ENCODE results near the gene FBXW11.

FBXW11 gene

DNA sequence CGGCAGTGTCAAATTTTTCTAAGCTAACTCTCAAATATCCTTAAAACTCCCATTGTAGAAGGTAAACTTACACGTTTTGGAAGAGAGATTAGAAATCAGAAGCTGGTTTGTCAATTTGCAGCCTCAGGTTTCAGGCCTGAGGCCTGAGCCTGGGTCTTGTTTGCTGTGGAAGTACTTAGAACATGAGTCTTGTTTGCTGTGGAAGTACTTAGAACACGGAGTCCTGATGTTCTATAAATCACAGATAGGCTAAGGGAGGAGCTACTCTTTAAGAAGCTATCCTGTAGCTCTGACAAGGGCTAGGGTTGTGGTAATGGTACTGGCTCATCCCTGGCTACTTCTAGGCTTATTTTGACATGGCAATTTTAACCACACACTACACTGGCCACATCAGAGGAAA is 97.8 kb downstream of the FBXW11 start:
- no peaks in the 10 kb centered on the region for H3K27me3 ChIP-seq (ENCODE audit: control insufficient read depth, insufficient read depth, low read length)
- H3K9ac ChIP-seq (ENCODE audit: low read length) = no peak overlapping the region
- H3K4me1 ChIP-seq (ENCODE audit: control insufficient read depth, insufficient read depth, low read length) = peaks cover 10% of the 10 kb centered on the region
- no peak overlapping the region for H3K27ac ChIP-seq (ENCODE audit: low read depth, low read length)
- H3K9me3 ChIP-seq (ENCODE audit: control insufficient read depth, insufficient read depth, low read depth, low read length) = no peaks in the 10 kb centered on the region
- peaks cover 15% of the 10 kb centered on the region; the same call in 1 of the 2 replicates for H3K36me3 ChIP-seq (ENCODE audit: control insufficient read depth, insufficient read depth, low read length)
- no peak overlapping the region for H3K4me3 ChIP-seq (ENCODE audit: low read depth, low read length)

- peaks cover 15% of the 10 kb centered on the region; the same call in 1 of the 2 replicates for H3K36me3 ChIP-seq (ENCODE audit: control insufficient read depth, insufficient read depth, low read length)
- no peaks in the 10 kb centered on the region for H3K9me3 ChIP-seq (ENCODE audit: control insufficient read depth, insufficient read depth, low read depth, low read length)
- no peak overlapping the region for H3K27ac ChIP-seq (ENCODE audit: low read depth, low read length)
- no peaks in the 10 kb centered on the region for H3K27me3 ChIP-seq (ENCODE audit: control insufficient read depth, insufficient read depth, low read length)
- H3K4me1 ChIP-seq (ENCODE audit: control insufficient read depth, insufficient read depth, low read length) = peaks cover 10% of the 10 kb centered on the region
- no peak overlapping the region for H3K9ac ChIP-seq (ENCODE audit: low read length)
- H3K4me3 ChIP-seq (ENCODE audit: low read depth, low read length) = no peak overlapping the region
These were observed 98.6 kb downstream of the FBXW11 start for GRCh38 chr5:171907725-171908343.

DNA sequence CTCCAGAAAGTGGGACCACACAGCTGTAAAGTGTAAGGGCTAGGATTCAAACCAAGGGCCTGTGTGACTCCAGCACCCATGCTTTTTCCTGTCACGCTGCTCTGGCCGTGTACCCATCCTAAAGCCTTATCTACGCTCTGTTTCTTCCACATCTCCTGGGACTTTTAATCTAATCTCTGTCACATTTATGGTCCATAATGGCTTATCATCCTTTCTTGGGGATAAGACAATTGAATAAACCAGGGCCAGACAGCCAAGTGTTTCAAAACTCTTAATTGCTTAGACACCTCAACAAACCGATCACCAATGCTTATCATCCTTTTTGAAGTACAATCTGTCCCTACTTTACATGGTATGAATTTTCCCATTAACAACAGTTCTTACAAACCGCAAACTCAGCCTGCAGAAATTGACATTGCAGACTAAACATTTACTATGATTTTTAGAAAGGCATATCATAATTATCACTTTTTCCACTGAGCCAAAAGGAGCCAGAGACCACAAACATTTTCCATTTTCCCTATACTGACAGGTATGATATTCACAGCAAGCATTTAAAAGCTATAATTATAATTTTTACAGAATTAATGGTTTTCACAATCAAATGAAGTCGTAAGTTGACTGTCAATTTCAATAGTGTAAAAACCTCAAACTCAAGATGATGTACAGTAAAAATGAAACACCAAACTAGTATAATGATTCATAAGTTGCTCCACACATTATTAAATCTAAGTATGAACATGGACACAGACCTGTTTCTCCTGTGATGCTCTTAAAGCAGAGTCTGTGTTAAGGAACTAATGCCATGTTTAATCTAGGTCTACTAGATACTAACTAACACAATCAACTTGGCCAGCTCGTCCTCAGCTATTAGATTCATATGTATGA is 99.5 kb downstream of the FBXW11 start:
- Histone ChIP-seq H3K9ac (ENCODE audit: low read length) (no peak overlapping the region), H3K9me3 (ENCODE audit: control insufficient read depth, insufficient read depth, low read depth, low read length) (no peaks in the 10 kb centered on the region), H3K36me3 (ENCODE audit: control insufficient read depth, insufficient read depth, low read length) (peaks cover 15% of the 10 kb centered on the region; the same call in 1 of the 2 replicates), H3K4me3 (ENCODE audit: low read depth, low read length) (no peak overlapping the region), H3K27ac (ENCODE audit: low read depth, low read length) (no peak overlapping the region), H3K27me3 (ENCODE audit: control insufficient read depth, insufficient read depth, low read length) (no peaks in the 10 kb centered on the region), H3K4me1 (ENCODE audit: control insufficient read depth, insufficient read depth, low read length) (peaks cover 7% of the 10 kb centered on the region; the same call in 1 of the 2 replicates)

DNA sequence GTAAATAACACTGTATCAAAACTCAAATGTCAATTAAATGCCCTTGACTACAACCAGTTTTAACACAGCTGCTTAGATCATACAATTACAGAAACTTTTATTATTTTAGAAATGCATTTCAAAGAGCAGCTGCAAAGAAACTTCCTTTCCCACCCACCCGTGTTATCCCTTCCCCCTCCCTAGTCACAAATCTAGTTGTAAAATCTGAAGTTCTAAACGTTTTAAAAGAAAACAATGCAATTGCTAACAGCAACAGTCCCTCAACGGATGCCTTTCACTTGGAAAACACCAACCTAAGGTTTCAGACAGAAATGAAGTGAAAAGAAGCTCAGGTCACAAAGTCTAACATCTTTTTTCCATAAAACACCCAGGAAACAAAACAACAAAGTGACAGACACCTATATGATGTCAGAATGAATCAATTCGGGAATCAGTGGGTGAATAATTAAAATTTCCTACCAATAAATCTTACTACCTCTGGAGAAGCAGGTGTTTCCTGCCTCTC is 100.3 kb downstream of the FBXW11 start:
- H3K9ac ChIP-seq (ENCODE audit: low read length) = no peak overlapping the region
- no peak overlapping the region for H3K4me3 ChIP-seq (ENCODE audit: low read depth, low read length)
- H3K9me3 ChIP-seq (ENCODE audit: control insufficient read depth, insufficient read depth, low read depth, low read length) = no peaks in the 10 kb centered on the region
- H3K4me1 ChIP-seq (ENCODE audit: control insufficient read depth, insufficient read depth, low read length) = peaks cover 7% of the 10 kb centered on the region; the same call in 1 of the 2 replicates
- no peaks in the 10 kb centered on the region for H3K27me3 ChIP-seq (ENCODE audit: control insufficient read depth, insufficient read depth, low read length)
- H3K36me3 ChIP-seq (ENCODE audit: control insufficient read depth, insufficient read depth, low read length) = peaks cover 15% of the 10 kb centered on the region; the same call in 1 of the 2 replicates
- no peak overlapping the region for H3K27ac ChIP-seq (ENCODE audit: low read depth, low read length)

DNA sequence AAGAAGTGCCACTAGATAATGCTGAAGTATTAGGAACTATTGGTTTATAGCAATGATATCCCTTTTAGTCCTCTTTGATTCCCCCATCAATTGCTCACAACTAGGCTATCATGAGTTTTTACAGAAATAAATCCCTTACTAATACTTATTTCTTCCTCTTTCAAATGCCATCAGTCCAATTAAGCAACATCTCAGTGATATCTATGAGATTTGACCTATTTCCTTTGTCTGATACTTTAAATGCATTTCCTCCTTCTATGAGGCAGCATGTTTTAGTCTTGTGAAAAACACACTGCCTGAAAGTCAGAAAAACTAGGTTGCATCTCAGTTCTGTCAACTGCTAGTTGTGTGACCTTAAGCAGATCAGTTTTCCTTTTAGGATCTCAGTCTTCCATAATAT is 101.6 kb downstream of the FBXW11 start:
- Histone ChIP-seq H3K36me3 (ENCODE audit: control insufficient read depth, insufficient read depth, low read length) (peaks cover 10% of the 10 kb centered on the region; the same call in 1 of the 2 replicates), H3K4me3 (ENCODE audit: low read depth, low read length) (no peak overlapping the region), H3K9me3 (ENCODE audit: control insufficient read depth, insufficient read depth, low read depth, low read length) (no peaks in the 10 kb centered on the region), H3K27me3 (ENCODE audit: control insufficient read depth, insufficient read depth, low read length) (no peaks in the 10 kb centered on the region), H3K27ac (ENCODE audit: low read depth, low read length) (no peak overlapping the region), H3K4me1 (ENCODE audit: control insufficient read depth, insufficient read depth, low read length) (peaks cover 7% of the 10 kb centered on the region; the same call in 1 of the 2 replicates), H3K9ac (ENCODE audit: low read length) (no peak overlapping the region)

DNA sequence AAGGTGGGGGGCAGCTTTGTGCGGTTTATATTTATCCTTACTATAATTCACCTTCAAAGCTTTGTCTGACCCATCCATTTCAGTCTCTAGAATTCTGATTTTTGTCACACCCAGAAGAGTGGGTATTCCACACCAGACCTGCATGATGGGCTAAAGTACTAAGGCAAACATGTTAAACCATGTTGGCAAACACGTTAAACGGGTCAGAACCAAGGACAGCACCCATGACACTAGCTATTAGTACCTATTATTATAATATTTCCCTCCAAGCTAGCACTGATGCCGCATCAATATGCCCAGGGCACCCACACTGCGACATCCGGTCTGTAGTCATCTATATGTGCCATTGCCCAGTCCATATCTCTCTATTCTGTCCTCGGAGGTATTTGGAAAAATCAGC is 104.7 kb downstream of the FBXW11 start:
- H3K9me3 ChIP-seq (ENCODE audit: control insufficient read depth, insufficient read depth, low read depth, low read length) = no peaks in the 10 kb centered on the region
- no peak overlapping the region for H3K27ac ChIP-seq (ENCODE audit: low read depth, low read length)
- peaks cover 7% of the 10 kb centered on the region; the same call in 1 of the 2 replicates for H3K4me1 ChIP-seq (ENCODE audit: control insufficient read depth, insufficient read depth, low read length)
- H3K4me3 ChIP-seq (ENCODE audit: low read depth, low read length) = no peak overlapping the region
- no peak overlapping the region for H3K9ac ChIP-seq (ENCODE audit: low read length)
- no peaks in the 10 kb centered on the region for H3K27me3 ChIP-seq (ENCODE audit: control insufficient read depth, insufficient read depth, low read length)
- peaks cover 11% of the 10 kb centered on the region for H3K36me3 ChIP-seq (ENCODE audit: control insufficient read depth, insufficient read depth, low read length)

DNA sequence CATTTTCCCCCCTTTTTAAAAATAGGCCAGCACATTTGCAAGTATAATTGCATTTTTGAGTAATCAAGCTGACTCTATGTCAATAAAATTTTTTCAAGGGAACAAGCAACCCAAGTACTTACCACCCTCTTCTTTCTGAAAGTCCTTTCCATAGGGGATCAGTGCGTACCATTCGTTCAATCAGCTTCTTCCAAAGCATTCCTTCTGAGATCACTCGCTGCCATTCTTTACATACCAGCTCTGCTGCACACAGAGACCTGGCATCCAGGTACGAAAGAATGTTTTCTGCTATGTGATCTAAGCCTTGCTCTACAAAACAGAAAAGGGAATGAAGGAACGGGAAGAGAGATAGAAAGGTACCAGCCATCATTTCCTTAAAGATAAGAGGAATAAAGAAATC is 106.6 kb downstream of the FBXW11 start:
- Histone ChIP-seq H3K27ac (ENCODE audit: low read depth, low read length) (no peak overlapping the region), H3K9ac (ENCODE audit: low read length) (no peak overlapping the region), H3K4me3 (ENCODE audit: low read depth, low read length) (no peak overlapping the region), H3K36me3 (ENCODE audit: control insufficient read depth, insufficient read depth, low read length) (peaks cover 21% of the 10 kb centered on the region), H3K27me3 (ENCODE audit: control insufficient read depth, insufficient read depth, low read length) (no peaks in the 10 kb centered on the region), H3K4me1 (ENCODE audit: control insufficient read depth, insufficient read depth, low read length) (no peaks in the 10 kb centered on the region), H3K9me3 (ENCODE audit: control insufficient read depth, insufficient read depth, low read depth, low read length) (no peaks in the 10 kb centered on the region)

DNA sequence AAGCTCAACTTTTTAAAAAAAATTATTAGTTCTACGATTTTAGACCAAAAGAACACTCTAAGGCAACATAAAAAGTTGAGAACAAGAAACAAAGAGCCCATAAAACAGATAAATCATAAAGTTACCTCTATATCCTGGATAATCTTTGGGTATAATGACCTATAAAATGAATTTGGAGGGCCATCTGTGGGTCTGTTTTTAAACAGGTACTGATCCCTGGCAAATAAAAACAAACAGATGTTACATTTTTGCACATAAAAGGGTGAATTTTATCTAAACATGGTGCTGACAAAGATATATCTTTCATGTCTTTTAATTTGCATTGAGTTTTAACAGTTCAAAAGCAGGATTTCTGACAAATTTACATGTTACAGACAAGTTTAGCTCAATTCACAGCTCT is 107.6 kb downstream of the FBXW11 start:
- Histone ChIP-seq H3K27ac (ENCODE audit: low read depth, low read length) (no peak overlapping the region), H3K4me1 (ENCODE audit: control insufficient read depth, insufficient read depth, low read length) (no peaks in the 10 kb centered on the region)

DNA sequence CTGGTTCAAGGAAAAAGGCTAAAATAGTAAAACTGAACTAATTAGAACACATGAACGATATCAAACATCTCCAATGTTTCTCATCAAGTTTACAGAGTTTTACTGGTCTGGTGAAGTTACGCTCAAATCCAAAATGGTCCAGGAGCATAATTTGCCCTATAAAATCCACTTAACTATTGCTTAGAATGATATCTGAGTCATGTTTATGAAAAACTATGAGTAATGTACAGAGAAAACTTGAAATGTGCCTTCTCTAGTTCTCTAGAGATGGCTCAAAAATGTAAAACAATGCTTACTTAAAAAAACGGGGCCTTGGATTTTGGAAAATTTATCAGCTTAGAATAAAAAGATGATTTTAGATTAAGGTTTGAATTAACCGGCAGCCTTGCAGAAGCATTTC is 108.1 kb downstream of the FBXW11 start:
- Histone ChIP-seq H3K27me3 (ENCODE audit: control insufficient read depth, insufficient read depth, low read length) (no peaks in the 10 kb centered on the region), H3K4me3 (ENCODE audit: low read depth, low read length) (no peak overlapping the region), H3K9me3 (ENCODE audit: control insufficient read depth, insufficient read depth, low read depth, low read length) (no peaks in the 10 kb centered on the region), H3K27ac (ENCODE audit: low read depth, low read length) (no peak overlapping the region), H3K4me1 (ENCODE audit: control insufficient read depth, insufficient read depth, low read length) (no peaks in the 10 kb centered on the region), H3K9ac (ENCODE audit: low read length) (no peak overlapping the region), H3K36me3 (ENCODE audit: control insufficient read depth, insufficient read depth, low read length) (peaks cover 23% of the 10 kb centered on the region)

More for the DNA sequence above, 107.6 kb downstream of the FBXW11 start:
- H3K4me3 ChIP-seq (ENCODE audit: low read depth, low read length) = no peak overlapping the region
- H3K27me3 ChIP-seq (ENCODE audit: control insufficient read depth, insufficient read depth, low read length) = no peaks in the 10 kb centered on the region
- no peak overlapping the region for H3K9ac ChIP-seq (ENCODE audit: low read length)
- no peaks in the 10 kb centered on the region for H3K9me3 ChIP-seq (ENCODE audit: control insufficient read depth, insufficient read depth, low read depth, low read length)
- H3K36me3 ChIP-seq (ENCODE audit: control insufficient read depth, insufficient read depth, low read length) = peaks cover 21% of the 10 kb centered on the region

DNA sequence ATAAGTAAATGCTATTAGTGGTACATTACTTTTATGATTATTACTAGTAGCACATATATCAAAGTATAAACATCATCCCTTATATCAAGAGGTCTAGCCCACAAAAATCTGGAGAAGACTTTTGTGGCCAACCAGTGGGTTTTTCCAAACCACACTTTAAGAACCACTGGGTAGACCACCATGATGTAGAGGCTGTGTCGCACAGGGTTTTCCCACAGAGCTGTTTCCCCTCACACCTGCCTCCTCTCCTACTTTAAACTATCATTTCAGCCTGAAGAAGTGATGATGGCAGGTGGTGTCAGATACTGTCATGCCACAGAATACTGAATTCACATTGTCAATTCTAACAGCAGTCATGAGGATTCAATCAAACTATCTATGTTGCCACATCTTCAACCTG is 109.2 kb downstream of the FBXW11 start:
- no peak overlapping the region for H3K9ac ChIP-seq (ENCODE audit: low read length)
- no peaks in the 10 kb centered on the region for H3K27me3 ChIP-seq (ENCODE audit: control insufficient read depth, insufficient read depth, low read length)
- no peak overlapping the region for H3K27ac ChIP-seq (ENCODE audit: low read depth, low read length)
- no peaks in the 10 kb centered on the region for H3K9me3 ChIP-seq (ENCODE audit: control insufficient read depth, insufficient read depth, low read depth, low read length)
- no peaks in the 10 kb centered on the region for H3K4me1 ChIP-seq (ENCODE audit: control insufficient read depth, insufficient read depth, low read length)
- H3K4me3 ChIP-seq (ENCODE audit: low read depth, low read length) = no peak overlapping the region
- peaks cover 31% of the 10 kb centered on the region for H3K36me3 ChIP-seq (ENCODE audit: control insufficient read depth, insufficient read depth, low read length)

- H3K36me3 ChIP-seq (ENCODE audit: control insufficient read depth, insufficient read depth, low read length) = peaks cover 50% of the 10 kb centered on the region
- no peak overlapping the region for H3K9ac ChIP-seq (ENCODE audit: low read length)
- H3K27ac ChIP-seq (ENCODE audit: low read depth, low read length) = no peak overlapping the region
- H3K27me3 ChIP-seq (ENCODE audit: control insufficient read depth, insufficient read depth, low read length) = no peaks in the 10 kb centered on the region
- H3K4me1 ChIP-seq (ENCODE audit: control insufficient read depth, insufficient read depth, low read length) = no peaks in the 10 kb centered on the region
- no peak overlapping the region for H3K4me3 ChIP-seq (ENCODE audit: low read depth, low read length)
- H3K9me3 ChIP-seq (ENCODE audit: control insufficient read depth, insufficient read depth, low read depth, low read length) = no peaks in the 10 kb centered on the region
These were observed 111.4 kb downstream of the FBXW11 start for GRCh38 chr5:171895081-171895480.
